Suprapubic skin (tissue), 3 donors: ENCODE data around the gene GNS.

Experiments used
- CTCF ChIP-seq, 2 donors: fragments of 200-600 bp in 1 of 2; fragments of 450-650 bp in 1 of 2; sonication (generic) in 1 of 2; IDR thresholded peaks; one replicate each; pipeline ENCODE4 v1.5.1; 2016 to 2019; ENCODE audit warnings: antibody characterized with exemption in 2 of 2, mild to moderate bottlenecking in 1 of 2, moderate library complexity in 1 of 2
- POLR2A ChIP-seq, 2 donors: fragments of 450-650 bp; IDR thresholded peaks; one replicate each; pipeline ENCODE4 v1.6.1; 2017; ENCODE audit warnings: antibody characterized with exemption in 2 of 2, mild to moderate bottlenecking in 2 of 2, moderate library complexity in 2 of 2

- TF ChIP-seq POLR2A (IDR thresholded peaks at IDR 0.05): no peak
- TF ChIP-seq CTCF (IDR thresholded peaks at IDR 0.05): no peak
These were observed 31.0 kb upstream of the GNS start for GRCh38 chr12:64790166-64790565.
